Upper lobe of left lung (tissue), 4 donors: ENCODE results near the gene SEC31B.

Experiments used
- POLR2A ChIP-seq, 4 donors: fragments of 450-650 bp; IDR thresholded peaks; one replicate each; pipeline ENCODE4 v1.5.1; 2016 to 2017; ENCODE audit warnings: antibody characterized with exemption in 4 of 4, mild to moderate bottlenecking in 2 of 4
- POLR2AphosphoS5 ChIP-seq, 2 donors: sonication (generic); formaldehyde crosslinking; IDR thresholded peaks; one replicate each; pipeline ENCODE4 v1.5.1; 2017; ENCODE audit warnings: antibody characterized with exemption in 2 of 2
- TF ChIP-seq, protein P1 (sequence below), 6 experiments: fragments of 450-650 bp in 4 of 6; fragments of 200-600 bp in 2 of 6; sonication (generic) in 2 of 6; IDR thresholded peaks; one replicate each; pipeline ENCODE4 v1.5.1; 2016 to 2019; ENCODE audit warnings: antibody characterized with exemption in 6 of 6

- TF ChIP-seq, protein P1, sequence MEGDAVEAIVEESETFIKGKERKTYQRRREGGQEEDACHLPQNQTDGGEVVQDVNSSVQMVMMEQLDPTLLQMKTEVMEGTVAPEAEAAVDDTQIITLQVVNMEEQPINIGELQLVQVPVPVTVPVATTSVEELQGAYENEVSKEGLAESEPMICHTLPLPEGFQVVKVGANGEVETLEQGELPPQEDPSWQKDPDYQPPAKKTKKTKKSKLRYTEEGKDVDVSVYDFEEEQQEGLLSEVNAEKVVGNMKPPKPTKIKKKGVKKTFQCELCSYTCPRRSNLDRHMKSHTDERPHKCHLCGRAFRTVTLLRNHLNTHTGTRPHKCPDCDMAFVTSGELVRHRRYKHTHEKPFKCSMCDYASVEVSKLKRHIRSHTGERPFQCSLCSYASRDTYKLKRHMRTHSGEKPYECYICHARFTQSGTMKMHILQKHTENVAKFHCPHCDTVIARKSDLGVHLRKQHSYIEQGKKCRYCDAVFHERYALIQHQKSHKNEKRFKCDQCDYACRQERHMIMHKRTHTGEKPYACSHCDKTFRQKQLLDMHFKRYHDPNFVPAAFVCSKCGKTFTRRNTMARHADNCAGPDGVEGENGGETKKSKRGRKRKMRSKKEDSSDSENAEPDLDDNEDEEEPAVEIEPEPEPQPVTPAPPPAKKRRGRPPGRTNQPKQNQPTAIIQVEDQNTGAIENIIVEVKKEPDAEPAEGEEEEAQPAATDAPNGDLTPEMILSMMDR (IDR thresholded peaks at IDR 0.05), result peak; percentile 55 to 78 (median 68)
- TF ChIP-seq POLR2A (IDR thresholded peaks at IDR 0.05) (no peak), POLR2AphosphoS5 (IDR thresholded peaks at IDR 0.05) (no peak)
Observed at GRCh38 chr10:100518761-100519241, 860 bp downstream of the SEC31B start.
